Colonic mucosa (tissue), 4 donors: ENCODE measurements around the gene SNTN. TPM values are rescaled to one million over a fixed set of nuclear protein-coding genes. Genes with fewer than 3 reads are reported as not detected.
"Not testable (repeated sequence)": the region's sequence is repeated elsewhere in the genome, so short reads cannot be mapped to it uniquely, and the experiment has no call there.

Experiments
- DNase-seq: peaks from one replicate; pipeline ENCODE4 v3.0.0-alpha.2; 2020
- H3K27ac ChIP-seq: fragments of 200-600 bp; one replicate; pipeline ENCODE4 v1.8.0; 2021
- H3K27me3 ChIP-seq: fragments of 200-600 bp; one replicate; pipeline ENCODE4 v1.8.0; 2021
- H3K36me3 ChIP-seq: fragments of 200-600 bp; one replicate; pipeline ENCODE4 v1.8.0; 2021
- H3K4me1 ChIP-seq: fragments of 200-600 bp; one replicate; pipeline ENCODE4 v1.8.0; 2021; ENCODE audit warnings: mild to moderate bottlenecking
- H3K4me3 ChIP-seq: fragments of 200-600 bp; one replicate; pipeline ENCODE4 v1.8.0; 2021
- H3K9ac ChIP-seq, 2 donors: one replicate each; pipeline ENCODE4 v1.7.0; 2013; ENCODE audit warnings: control low read depth in 2 of 2, low read depth in 2 of 2, low read length in 2 of 2
- H3K9me3 ChIP-seq: fragments of 200-600 bp; one replicate; pipeline ENCODE4 v1.8.0; 2021
- CTCF ChIP-seq: fragments of 200-600 bp; IDR thresholded peaks from one replicate; pipeline ENCODE4 v1.8.0; 2022; ENCODE audit warnings: antibody characterized with exemption, mild to moderate bottlenecking
- intact Hi-C: fragments of 100-400 bp; cut with DNase I; formaldehyde crosslinking; loops from one replicate; pipeline ENCODE4 v1.14.1; 2022
- total RNA-seq, 2 donors: library from RNA; stranded (reverse); fragmentation: NEBNext Ultra II Directional in 1 of 2; extraction: Animal tissue kit (Norgen Biotek cat#: 25700) in 1 of 2; gene quantifications; one replicate each; pipeline ENCODE4 v1.2.1, GENCODE V29; 2021
- donor health status: healthy.
- donor health status: DM: no; HTN: no; CAD: no.
- donor health status: DM: no; HTN: no; CAD: no.

The SNTN gene
- total RNA-seq, 2 donors from 2014 or later, result 0.27 TPM; not detected in 1

GRCh38 chr3:63639806-63640205, 12.7 kb upstream of the SNTN start:
- no peak overlapping the region for H3K4me3 ChIP-seq
- H3K36me3 ChIP-seq, result no peaks in the 10 kb centered on the region
- H3K27ac ChIP-seq, result no peak overlapping the region
- no peak for DNase-seq
- H3K9ac ChIP-seq, result no peak overlapping the region
- intact Hi-C loops, result no loop called here
- H3K27me3 ChIP-seq, result no peaks in the 10 kb centered on the region
- H3K9me3 ChIP-seq, result no peaks in the 10 kb centered on the region
- no peak for TF ChIP-seq CTCF
- H3K4me1 ChIP-seq, result no peaks in the 10 kb centered on the region

GRCh38 chr3:63642488-63642887, 10.0 kb upstream of the SNTN start:
- Histone ChIP-seq H3K4me3 (no peak overlapping the region), H3K36me3 (no peaks in the 10 kb centered on the region), H3K27ac (no peak overlapping the region), H3K4me1 (no peaks in the 10 kb centered on the region), H3K27me3 (no peaks in the 10 kb centered on the region), H3K9me3 (no peaks in the 10 kb centered on the region), H3K9ac (no peak overlapping the region)
- DNase-seq, result no peak
- no peak for TF ChIP-seq CTCF
- intact Hi-C loops, result no loop called here

DNA sequence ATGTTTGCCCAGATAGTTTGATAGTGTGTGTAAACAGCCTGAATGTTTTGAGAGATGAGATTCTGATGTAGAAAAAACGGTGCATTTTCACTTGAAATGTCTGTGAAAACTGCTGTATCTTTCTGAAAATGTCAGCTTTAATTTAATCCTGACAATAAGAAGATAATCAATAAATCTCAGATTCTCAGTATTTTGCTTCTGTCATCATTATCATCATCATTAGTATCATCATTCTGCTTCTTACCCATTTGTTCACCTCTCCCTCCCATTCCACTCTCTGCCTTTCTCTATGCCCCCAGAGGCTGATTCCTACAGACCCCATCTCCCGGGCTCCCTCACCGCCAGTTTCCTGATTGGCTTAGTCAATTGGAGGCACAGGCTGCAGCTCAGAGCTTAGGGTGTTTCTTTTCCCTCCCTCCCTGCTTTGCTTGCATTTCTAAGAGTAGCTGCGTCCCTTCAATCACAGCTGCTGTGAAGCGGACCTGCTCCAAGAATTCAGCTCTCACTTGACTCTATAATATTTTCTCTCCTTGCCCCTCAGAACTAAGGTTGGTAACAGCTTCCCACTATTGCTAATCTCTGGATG, 8.2 kb upstream of the SNTN start:
- no peak overlapping the region for H3K4me3 ChIP-seq
- no peak overlapping the region for H3K9ac ChIP-seq
- DNase-seq, result no peak
- intact Hi-C loops, result no loop called here
- H3K27ac ChIP-seq, result no peak overlapping the region
- no peaks in the 10 kb centered on the region for H3K9me3 ChIP-seq
- no peaks in the 10 kb centered on the region for H3K4me1 ChIP-seq
- no peak for TF ChIP-seq CTCF
- H3K36me3 ChIP-seq, result no peaks in the 10 kb centered on the region
- no peaks in the 10 kb centered on the region for H3K27me3 ChIP-seq

DNA sequence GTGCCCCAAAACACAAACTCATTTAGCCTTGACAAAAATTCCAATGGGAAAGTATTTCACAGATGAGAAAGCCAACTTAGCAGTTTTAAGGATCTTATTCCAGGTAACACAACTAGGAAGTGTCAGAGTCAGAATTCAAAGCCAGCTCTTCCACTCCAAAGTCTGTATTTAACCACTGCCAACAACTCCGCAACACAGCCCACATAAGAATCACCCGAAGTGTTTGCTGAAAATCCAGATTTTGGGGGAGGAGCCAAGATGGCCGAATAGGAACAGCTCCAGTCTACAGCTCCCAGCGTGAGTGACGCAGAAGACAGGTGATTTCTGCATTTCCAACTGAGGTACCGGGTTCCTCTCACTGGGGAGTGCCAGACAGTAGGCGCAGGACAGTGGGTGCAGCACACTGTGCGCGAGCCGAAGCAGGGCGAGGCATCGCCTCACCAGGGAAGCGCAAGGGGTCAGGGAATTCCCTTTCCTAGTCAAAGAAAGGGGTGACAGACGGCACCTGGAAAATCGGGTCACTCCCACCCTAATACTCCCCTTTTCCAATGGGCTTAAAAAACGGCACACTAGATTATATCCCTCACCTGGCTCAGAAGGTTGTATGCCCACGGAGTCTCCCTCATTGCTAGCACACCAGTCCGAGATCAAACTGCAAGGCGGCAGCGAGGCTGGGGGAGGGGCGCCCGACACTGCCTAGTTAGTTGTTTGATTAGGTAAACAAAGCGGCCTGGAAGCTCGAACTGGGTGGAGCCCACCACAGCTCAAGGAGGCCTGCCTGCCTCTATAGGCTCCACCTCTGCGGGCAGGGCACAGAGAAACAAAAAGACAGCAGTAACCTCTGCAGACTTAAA, 7.3 kb upstream of the SNTN start:
- H3K9ac ChIP-seq, H3K4me1 ChIP-seq, intact Hi-C loops, H3K27me3 ChIP-seq, H3K9me3 ChIP-seq, H3K36me3 ChIP-seq: not testable (repeated sequence)
- H3K4me3 ChIP-seq, result peak overlapping the region; percentile 21
- peak; percentile 78 for DNase-seq
- peak overlapping the region; percentile 28 for H3K27ac ChIP-seq

DNA sequence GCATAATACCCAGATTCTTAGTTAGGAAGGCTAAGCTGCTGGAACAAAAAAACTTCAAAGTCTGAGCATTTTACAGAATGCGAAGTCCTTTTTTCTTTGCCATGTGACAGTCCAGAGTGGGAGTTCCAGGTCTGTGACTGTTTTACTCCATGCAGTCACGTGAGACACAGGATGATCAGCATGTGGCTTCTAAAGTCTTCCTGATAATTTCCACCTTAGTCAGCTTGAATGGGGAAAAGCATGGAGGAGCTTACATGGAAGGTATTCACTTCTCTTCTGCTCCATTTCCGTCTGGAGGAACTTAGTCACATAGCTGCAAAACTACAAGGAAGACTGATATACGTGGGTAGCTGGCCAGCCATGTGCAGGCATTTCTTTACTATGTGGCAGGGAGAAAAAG, 1.7 kb downstream of the SNTN start:
- H3K9ac ChIP-seq, result no peak overlapping the region
- DNase-seq, result no peak
- no peaks in the 10 kb centered on the region for H3K27me3 ChIP-seq
- no peaks in the 10 kb centered on the region for H3K4me1 ChIP-seq
- no peak overlapping the region for H3K4me3 ChIP-seq
- TF ChIP-seq CTCF, result no peak
- intact Hi-C loops, result no loop called here
- H3K36me3 ChIP-seq, result no peaks in the 10 kb centered on the region
- H3K9me3 ChIP-seq, result no peaks in the 10 kb centered on the region
- no peak overlapping the region for H3K27ac ChIP-seq

GRCh38 chr3:63654931-63655330, 2.5 kb downstream of the SNTN start:
- H3K4me3 ChIP-seq, result no peak overlapping the region
- H3K27ac ChIP-seq, result no peak overlapping the region
- no peaks in the 10 kb centered on the region for H3K36me3 ChIP-seq
- TF ChIP-seq CTCF, result no peak
- H3K9me3 ChIP-seq, result no peaks in the 10 kb centered on the region
- no peaks in the 10 kb centered on the region for H3K27me3 ChIP-seq
- no peak overlapping the region for H3K9ac ChIP-seq
- DNase-seq, result no peak
- no peaks in the 10 kb centered on the region for H3K4me1 ChIP-seq
- intact Hi-C loops, result no loop called here
